22Rv1 (cell line): ENCODE data around the gene PIK3CD.

Source experiments
- ZFX ChIP-seq: fragments of 450-650 bp; IDR thresholded peaks from 2 replicates; pipeline ENCODE4 v1.6.1; 2017; ENCODE audit warnings: antibody characterized with exemption, borderline replicate concordance
- TF ChIP-seq, protein P1 (sequence below): fragments of 450-650 bp; IDR thresholded peaks from 2 replicates; pipeline ENCODE4 v1.5.1; 2017; ENCODE audit warnings: mild to moderate bottlenecking

DNA sequence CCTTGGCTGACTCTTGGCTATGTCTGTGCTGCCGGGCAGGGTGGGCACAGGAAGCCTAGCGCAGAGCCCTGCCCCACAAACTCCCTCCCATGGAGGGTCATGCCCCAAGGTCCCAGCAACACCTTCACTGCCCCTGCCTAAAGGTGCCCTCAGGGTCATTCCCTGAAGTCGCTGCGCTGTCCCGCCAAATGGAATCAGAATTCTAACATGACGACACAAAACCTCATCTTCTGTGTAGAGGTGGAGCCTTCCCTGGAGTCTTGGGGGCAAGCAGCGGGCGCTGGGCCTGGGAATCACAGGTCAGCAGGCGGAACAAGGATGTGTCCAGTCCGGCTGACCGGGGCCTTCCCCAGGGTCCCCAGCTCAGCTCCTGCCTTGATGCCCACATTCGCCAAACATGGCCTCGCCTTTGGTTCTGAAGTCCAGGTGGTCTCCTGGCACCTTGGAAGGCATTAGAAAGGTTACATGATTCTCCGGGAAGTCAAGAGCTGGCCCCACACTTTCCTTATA lies 45.5 kb upstream of the PIK3CD start:
- TF ChIP-seq, protein P1, sequence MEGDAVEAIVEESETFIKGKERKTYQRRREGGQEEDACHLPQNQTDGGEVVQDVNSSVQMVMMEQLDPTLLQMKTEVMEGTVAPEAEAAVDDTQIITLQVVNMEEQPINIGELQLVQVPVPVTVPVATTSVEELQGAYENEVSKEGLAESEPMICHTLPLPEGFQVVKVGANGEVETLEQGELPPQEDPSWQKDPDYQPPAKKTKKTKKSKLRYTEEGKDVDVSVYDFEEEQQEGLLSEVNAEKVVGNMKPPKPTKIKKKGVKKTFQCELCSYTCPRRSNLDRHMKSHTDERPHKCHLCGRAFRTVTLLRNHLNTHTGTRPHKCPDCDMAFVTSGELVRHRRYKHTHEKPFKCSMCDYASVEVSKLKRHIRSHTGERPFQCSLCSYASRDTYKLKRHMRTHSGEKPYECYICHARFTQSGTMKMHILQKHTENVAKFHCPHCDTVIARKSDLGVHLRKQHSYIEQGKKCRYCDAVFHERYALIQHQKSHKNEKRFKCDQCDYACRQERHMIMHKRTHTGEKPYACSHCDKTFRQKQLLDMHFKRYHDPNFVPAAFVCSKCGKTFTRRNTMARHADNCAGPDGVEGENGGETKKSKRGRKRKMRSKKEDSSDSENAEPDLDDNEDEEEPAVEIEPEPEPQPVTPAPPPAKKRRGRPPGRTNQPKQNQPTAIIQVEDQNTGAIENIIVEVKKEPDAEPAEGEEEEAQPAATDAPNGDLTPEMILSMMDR = no peak
- no peak for TF ChIP-seq ZFX
